Measurements from ENCODE around the gene FAM228A. TPM values are rescaled to one million over a fixed set of nuclear protein-coding genes. Genes with fewer than 3 reads are reported as not detected.

Gene FAM228A
- total RNA-seq, 2 experiments from 2014 or later, result not detected

GRCh38 chr2:24237313-24237712 lies 62.5 kb downstream of the FAM228A start:
- DNase-seq (no peak), ATAC-seq (no peak)
- H3K27ac Mint-ChIP-seq, result no peak overlapping the region
- CTCF ChIA-PET, result no interaction called here
- no peaks in the 10 kb centered on the region for H3K4me1 Mint-ChIP-seq (ENCODE audit: low read depth)
- H3K4me3 Mint-ChIP-seq, result no peak overlapping the region
- H3K27me3 Mint-ChIP-seq (ENCODE audit: low read depth), result no peaks in the 10 kb centered on the region
- POLR2A ChIA-PET, result no interaction called here
- H3K36me3 Mint-ChIP-seq (ENCODE audit: low read depth), result peaks cover 5% of the 10 kb centered on the region
- no peaks in the 10 kb centered on the region for H3K9me3 Mint-ChIP-seq (ENCODE audit: insufficient read depth)

DNA sequence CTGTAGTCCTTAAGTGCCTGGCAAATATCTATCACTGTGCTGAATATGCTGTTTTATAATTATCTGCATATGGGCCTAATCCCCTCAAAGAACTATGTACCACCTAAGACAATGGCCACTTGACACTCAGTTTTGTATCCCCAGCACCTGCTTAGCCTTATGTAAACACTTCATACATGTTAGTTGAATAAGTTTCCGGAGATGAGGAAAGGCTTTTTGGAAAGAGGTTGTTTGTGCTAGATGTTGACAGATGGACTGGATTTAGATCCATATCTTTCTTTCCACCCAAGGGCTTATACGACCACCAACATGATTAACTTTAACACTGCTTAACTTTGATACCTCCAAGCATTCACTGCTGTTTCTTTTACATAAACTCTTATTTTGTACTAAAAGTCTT lies 63.3 kb downstream of the FAM228A start:
- no peak overlapping the region for H3K4me3 Mint-ChIP-seq
- no peaks in the 10 kb centered on the region for H3K4me1 Mint-ChIP-seq (ENCODE audit: low read depth)
- ATAC-seq (no peak), DNase-seq (no peak)
- H3K27me3 Mint-ChIP-seq (ENCODE audit: low read depth), result no peaks in the 10 kb centered on the region
- H3K36me3 Mint-ChIP-seq (ENCODE audit: low read depth), result peaks cover 8% of the 10 kb centered on the region
- ChIA-PET CTCF (no interaction called here), POLR2A (no interaction called here)
- no peak overlapping the region for H3K27ac Mint-ChIP-seq
- H3K9me3 Mint-ChIP-seq (ENCODE audit: insufficient read depth), result no peaks in the 10 kb centered on the region

- Mint-ChIP-seq H3K4me1 (ENCODE audit: low read depth) (no peaks in the 10 kb centered on the region), H3K9me3 (ENCODE audit: insufficient read depth) (no peaks in the 10 kb centered on the region), H3K27me3 (ENCODE audit: low read depth) (no peaks in the 10 kb centered on the region), H3K27ac (no peak overlapping the region), H3K36me3 (ENCODE audit: low read depth) (peaks cover 5% of the 10 kb centered on the region), H3K4me3 (no peak overlapping the region)
- ATAC-seq (no peak), DNase-seq (no peak)
- CTCF ChIA-PET, result no interaction called here
- POLR2A ChIA-PET, result no interaction called here
Observed at GRCh38 chr2:24239553-24239952, 64.7 kb downstream of the FAM228A start.

Other genes starting within 250 kb of the FAM228A start
- gene ATAD2B, start 247.9 kb upstream of the FAM228A start, total RNA-seq, result 10 to 100 TPM; 28.2 to 32.0 TPM
- gene UBXN2A, start 234.6 kb upstream of the FAM228A start, total RNA-seq, result 10 to 100 TPM; 13.0 to 14.3 TPM
- gene MFSD2B, start 165.0 kb upstream of the FAM228A start, total RNA-seq, result under 1 TPM; 0.34 to 0.44 TPM
- gene WDCP, start 127.7 kb upstream of the FAM228A start, total RNA-seq, result 10 to 100 TPM; 23.2 to 24.1 TPM
- 1 to 10 TPM; 3.2 to 3.4 TPM for gene FKBP1B, start 125.3 kb upstream of the FAM228A start, total RNA-seq
- 10 to 100 TPM; 94.6 to 96.2 TPM for gene SF3B6, start 98.7 kb upstream of the FAM228A start, total RNA-seq
- gene TP53I3, start 90.2 kb upstream of the FAM228A start, total RNA-seq, result 1 to 10 TPM; 5.3 to 6.5 TPM
- gene PFN4, start 51.7 kb upstream of the FAM228A start, total RNA-seq, result under 1 TPM in 1 of 2 experiments, not detected in 1; 0.26 TPM
- 1 to 10 TPM; 6.2 to 6.9 TPM for gene FAM228B, start 51.6 kb upstream of the FAM228A start, total RNA-seq
- 10 to 100 TPM; 69.7 to 71.2 TPM for gene ITSN2, start 185.5 kb downstream of the FAM228A start, total RNA-seq

Data from activated CD8-positive, alpha-beta T cell treated with anti-CD3 and anti-CD28 coated beads, Interleukin-2, amount 10 ng/mL, durations not matched to agents 7 days and 5 days (primary cell).